Hindlimb muscle (tissue), 1 donor: ENCODE results near the gene COL4A3. TPM values are rescaled to one million over a fixed set of nuclear protein-coding genes. Genes with fewer than 3 reads are reported as not detected.

Experiments
- DNase-seq: peaks from one replicate; pipeline ENCODE4 v3.0.0-alpha.2; 2013
- polyA plus RNA-seq: library from polyadenylated mRNA; unstranded; fragments of 120-200 nt; gene quantifications from one replicate; pipeline ENCODE4 v1.2.1, GENCODE V29; 2013; ENCODE audit not compliant: insufficient read length

Gene COL4A3
- polyA plus RNA-seq = 0.03 TPM

DNA sequence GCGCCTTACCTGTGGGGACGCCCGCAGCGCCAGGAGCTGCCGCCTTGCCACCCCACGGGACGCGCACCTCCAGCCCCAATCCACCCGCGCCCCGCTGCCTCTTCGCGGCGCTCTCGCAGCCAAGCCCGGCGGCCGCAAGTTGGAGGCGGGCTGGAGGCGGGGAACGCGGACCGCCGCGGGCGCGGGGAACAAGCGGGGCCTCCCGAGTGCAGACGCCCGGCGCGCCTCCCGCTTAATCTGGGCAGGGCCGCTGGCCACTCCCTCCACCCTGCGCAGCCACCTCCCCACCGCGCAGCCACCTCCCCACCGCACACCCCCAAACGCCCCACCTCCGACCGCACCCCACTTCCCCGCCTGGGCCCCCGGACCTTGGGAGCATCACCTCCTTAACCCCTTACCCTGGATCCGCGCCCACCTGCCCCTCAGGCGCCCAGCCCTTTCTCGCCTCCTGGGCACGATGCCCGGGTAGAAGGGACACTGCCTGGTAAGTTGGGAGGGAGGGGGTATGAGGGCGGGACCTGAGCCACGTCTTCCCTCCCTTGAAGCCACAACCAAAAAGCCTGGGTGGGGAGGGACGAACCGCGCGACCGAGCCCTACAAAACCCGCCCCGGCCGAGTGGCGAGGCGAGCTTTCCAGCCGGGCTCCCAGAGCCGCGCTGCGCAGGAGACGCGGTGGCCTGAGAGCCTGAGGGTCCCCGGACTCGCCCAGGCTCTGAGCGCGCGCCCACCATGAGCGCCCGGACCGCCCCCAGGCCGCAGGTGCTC, at the start of gene COL4A3, which contains the start of gene COL4A4:
COL4A3 (plus strand) TSS at position 627 of the 765 bp plus-strand sequence; CDS start at position 730, 103 bp downstream.
COL4A4 (minus strand) TSS at position 208 of the 765 bp plus-strand sequence. CDS start 16,722 bp downstream, outside the sequence.
- DNase-seq = no peak

DNA sequence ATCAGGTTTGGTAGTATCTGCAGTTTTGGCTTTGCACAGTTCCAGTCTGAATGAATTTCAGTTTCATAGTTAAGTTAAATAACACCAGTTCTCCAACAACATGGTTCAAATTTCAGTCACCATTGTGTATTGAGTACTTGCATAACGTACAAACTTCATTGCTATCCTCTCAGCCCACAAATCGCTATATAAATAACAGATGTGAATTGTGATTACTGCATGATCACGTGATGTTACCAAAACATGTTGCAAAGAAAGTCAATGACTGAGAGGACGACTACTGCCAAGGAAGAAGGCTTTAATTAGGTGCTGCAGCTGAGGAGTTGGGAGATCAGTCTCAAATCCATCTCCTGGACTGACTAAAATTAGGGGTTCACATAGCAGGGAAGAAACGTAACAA, 48.7 kb upstream of the COL4A3 start:
- DNase-seq = no peak

DNA sequence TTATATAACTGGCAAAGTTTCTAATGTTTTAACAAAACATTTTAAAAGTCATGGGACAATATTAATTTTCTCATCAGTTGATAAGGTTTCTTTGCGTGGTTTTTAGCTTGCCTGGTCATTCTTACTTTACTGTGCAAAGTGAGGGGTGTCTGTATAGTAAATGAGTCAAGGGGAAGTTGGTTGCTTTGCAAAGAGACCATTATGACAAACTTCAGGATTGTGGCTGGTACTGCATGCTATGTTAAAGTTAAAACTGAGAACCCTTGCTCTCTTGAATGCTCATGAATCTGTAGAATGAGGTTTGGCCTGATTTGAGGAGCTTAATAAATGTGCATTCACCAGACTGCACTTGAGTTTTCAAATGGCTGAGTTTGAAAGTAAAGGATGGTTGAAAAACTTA, 47.4 kb upstream of the COL4A3 start:
- no peak for DNase-seq

DNA sequence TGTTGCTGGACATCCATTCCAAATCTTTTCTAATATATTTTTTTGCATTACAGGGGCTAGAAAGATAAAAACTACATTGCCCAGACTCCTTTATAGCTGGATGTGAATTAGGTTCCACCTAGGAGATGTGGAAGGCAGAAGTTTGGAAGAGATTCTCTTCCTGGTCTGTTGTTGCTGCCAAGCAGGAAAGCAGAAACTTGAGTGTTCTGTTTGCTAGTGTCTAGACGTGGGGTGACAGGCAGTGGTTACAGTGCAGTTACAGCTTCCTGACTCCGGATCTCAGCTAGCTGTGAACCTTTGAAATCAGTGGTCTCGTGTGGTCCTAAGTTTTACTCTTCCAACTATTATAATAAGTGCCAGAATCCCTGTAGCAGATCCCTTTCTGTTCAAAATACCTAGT, 46.6 kb upstream of the COL4A3 start:
- DNase-seq = no peak

DNA sequence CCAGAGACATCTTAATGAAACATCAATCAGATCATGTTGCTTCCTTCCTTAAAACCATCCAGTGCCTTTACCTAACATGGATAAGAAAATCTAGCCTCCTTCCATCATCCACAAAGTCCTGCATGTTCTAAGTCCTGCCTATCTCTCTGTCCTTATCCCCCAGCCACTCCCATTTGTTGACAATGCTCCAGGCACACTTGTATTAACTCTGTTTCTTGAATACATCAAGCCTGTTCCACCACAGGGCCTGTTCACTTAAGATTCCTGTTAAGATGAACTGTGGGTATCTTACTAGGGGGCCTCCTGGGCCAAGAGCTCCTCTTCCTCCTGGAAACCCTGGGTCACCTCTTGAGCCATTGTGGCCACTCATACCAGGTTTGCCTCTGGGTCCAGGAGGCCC, 46.1 kb upstream of the COL4A3 start:
- no peak for DNase-seq

DNA sequence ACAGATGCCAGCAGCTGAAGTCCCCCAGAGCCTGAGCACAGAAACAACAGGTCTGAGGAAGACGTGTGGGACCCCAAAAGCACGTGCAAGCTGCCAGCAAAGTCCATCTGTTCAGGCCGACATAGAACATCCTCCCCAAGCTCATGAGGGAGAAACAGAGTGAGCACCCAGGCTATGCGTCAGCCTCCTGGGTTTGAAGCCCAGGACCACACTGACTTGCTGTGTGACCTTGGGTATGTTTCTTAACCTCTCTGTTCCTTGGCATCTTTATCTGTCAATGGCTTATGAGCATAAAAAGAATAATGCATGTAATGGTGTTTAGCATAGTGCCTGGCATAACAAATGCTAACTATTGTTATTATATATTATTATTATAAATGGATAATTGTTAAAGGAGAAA, 40.7 kb upstream of the COL4A3 start:
- no peak for DNase-seq

DNA sequence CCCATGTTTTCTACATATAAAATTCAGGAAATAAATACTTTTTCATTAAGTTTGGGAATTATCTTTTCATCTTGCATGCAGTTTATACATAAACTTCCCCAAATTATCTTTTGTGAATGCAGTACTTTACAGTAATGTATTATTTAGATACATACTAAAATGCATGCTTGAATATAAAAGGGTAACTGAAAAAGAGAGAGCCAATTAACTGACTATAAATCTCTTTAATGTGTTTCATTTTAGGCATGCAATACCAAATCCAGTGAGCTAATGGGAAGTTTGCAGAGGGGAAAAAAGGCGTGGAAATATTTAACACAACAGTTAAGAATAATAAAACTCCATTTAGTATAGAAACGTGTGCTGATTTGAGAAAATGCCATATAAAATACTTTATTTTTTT, 39.6 kb upstream of the COL4A3 start:
- no peak for DNase-seq

DNA sequence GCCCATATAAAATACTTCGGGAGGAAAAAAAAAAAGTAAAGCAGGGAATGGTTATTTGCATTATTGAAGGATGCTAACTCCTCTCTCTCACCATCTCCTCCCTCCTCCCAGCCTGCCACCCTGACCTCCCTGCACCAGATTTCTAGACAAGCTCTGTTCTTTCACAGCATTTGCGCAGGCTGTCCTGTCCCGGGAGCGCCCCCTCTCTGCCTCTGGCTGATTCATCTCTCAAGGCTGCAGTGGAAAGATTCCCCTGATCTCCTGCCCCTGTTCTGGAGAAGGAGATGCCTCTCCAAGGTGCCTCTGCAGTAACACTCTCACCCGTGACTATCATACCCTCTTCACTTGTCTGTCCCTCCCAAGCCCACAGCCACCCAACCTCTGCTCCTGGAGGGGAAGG, 38.9 kb upstream of the COL4A3 start:
- DNase-seq = no peak

DNA sequence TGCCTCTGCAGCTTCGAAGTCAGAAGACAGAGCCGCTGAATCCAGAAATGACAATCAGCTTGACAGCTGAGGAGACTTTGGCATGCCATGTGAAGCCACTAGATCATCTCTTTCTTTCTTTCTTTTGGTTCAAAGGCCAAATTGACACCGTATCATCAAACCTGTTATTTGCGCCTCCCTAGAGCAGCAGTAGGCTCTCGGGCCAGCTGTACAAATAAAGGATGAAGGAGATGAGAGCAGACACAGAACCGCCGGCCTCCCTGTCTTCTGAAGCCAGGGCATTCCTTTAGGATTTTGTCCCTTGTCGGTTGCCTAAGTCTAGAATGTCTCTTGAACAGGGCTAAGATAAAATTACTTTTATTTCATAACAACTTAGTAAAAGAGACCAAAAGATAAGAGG, 37.2 kb upstream of the COL4A3 start:
- no peak for DNase-seq

DNA sequence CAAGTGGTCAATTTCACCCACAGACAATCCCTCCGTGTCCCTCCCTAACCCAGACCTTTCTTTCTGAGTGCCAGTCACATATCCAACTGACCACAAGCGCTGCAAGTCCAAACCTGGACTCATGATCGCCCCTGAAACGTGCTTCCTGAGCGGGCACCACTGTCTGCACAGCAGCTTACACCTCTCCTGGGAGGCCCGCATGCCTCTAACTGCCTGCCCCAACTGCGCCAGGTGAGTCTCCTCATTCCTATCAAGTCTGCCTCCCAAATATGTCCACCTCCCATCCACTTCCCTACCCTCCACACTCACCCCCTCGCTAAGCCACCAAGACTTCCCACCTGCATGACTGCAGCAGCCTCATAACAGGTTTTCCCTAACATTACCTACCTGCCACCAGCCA, 33.8 kb upstream of the COL4A3 start:
- no peak for DNase-seq

DNA sequence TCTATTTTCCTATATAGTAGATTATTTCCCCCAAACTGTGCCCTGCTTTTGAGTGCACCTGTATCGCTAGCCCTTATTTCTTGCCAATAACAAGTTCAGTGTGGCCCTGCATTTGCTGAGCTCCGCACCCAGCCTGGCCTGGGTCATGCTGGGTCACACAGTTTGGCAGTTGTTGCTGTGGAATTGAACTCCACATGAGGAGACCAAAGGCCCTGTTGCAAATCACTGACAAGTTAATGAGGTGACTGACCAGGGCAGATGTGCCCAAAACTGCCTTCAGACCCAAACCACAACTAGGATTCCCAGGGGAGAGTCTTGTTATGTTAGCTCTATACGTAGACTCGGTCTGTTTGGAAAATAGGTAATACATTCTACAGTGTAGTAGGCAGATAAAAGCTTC, 31.4 kb upstream of the COL4A3 start:
- DNase-seq = no peak

DNA sequence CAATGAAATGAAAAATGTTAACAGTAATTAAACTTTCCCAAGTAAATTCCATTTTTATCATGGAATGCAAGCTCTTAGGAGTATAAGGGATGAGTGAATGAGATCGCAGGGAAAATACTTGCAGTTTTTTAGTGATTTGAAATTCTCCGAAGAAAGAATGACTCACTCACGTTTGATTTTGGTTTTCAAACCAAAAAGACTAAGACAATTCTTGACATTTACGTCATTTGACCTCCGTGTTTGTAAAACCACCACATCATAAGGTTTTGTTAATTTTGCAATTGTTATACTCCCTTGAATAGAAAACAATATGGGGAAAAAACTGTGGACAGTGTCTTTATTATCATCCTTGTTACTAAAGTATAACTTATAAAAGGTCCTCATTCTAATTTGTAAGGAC, 29.8 kb upstream of the COL4A3 start:
- no peak for DNase-seq

DNA sequence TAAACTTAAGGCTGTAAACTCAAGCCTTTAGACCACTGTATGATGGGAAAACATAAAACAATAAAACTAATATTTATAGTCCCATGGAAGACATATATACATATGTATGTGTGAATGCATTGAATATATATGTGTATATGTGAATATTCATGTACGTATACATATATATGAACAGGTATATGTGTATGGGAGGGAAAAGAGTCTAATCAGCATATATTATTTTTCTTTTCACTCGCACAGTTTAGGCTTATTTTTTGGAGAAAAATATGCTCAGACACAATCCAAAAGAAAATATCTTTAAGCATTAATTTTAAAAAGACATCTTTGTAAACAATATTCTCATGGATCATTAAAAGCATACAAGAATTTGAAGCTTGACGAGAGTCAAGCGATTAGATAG, 23.1 kb upstream of the COL4A3 start:
- no peak for DNase-seq

DNA sequence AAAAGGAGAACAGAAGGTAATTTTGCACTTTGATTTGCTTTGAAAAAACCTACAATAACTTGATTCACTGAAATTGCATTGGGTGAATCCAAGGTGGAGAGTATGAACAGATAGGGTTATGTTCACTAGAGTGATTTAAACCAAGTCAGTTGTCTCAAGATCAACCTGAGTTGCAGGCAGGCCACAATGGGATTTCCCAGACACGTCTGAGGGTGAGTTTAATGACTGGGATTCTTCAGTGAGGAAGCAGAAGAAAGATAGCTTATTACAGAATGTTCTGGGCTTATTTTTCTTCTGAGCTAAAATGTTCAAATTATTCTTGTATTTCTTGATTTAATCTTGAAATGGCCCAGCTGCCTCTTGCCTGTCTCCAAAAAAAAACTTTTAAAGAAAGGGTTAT, 20.5 kb upstream of the COL4A3 start:
- no peak for DNase-seq

DNA sequence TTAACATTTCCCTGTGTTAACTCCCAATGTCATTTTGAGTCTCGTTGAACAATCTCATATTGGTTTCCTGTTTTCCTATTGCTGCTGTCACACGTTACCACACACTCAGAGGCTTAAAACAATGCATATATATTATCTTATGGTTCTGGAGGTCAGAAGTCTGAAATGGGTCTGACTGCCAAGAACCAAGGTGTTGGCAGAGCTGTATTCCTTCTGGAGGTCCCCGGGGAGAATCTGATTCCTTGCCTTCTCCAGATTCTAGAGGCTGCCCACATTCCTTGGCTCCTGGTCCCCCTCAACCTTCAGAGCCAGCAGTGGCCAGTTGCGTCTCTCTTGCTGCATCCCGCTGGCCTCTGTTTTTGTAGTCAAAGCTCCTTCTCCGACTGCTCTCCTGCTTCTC, 18.0 kb upstream of the COL4A3 start:
- no peak for DNase-seq

DNA sequence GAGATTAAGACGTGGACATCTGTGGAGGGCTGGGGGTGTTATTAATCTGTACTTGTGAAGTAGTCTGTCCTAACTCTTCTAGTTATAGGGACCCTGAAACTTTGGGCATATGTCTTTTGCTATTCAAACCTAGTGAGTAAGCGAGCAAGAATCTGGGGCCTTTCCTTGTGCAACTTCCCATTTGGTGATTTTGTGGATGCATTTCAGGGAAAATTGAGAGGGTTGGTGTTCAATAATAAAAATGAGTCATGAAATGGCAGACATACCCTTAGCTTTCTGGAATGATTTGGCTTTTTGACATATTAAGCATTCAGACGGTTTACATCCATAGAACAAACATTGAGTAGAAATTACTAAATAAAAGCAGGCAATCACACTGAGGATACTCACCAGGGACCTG, 17.4 kb upstream of the COL4A3 start:
- no peak for DNase-seq

DNA sequence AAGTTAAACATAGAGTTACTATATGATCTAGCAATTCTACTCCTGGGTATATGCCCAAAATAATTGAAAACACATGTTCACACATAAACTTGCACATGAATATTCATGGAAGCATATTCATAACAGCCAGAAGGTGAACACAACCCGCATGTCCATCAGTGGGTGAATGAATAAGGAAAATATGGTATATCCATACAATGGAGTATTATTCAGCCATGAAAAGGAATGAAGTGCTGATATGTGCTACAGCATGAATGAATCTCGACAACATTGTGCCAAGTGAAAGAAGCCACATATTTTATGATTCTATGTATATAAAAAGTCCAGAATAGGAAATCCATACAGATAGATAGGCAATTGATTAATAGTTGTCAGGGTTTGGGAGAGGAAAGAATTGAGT, 16.3 kb upstream of the COL4A3 start:
- DNase-seq = no peak

DNA sequence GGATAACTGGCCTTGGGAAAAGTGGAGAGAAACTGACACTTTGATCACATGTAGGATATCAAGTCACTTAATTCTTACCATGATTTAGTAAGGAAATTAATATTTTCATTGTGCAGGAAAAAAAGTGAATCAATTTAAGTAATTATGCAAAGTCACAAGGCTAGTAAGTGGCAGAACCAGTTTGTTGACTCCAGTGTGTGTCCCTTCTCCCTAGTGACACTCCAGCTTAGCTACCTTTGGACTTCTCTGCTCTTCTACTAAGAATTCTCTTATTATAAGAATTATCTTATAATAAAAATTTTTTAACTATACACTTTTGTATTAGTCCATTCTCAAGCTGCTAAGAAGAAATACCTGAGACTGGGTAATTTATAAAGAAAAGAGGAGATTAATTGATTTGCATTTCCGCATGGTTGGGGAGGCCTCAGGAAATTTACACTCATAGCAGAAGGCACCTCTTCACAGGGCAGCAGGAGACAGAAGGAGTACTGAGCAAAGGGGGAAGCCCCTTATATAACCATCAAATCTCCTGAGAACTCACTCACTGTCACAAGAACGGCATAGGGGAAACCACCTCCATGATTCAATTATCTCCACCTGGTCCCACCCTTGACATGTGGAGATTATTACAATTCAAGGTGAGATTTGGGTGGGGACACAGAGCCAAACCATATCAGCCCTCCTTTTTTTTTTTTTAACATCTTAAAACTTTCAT, 14.0 kb upstream of the COL4A3 start:
- no peak for DNase-seq

DNA sequence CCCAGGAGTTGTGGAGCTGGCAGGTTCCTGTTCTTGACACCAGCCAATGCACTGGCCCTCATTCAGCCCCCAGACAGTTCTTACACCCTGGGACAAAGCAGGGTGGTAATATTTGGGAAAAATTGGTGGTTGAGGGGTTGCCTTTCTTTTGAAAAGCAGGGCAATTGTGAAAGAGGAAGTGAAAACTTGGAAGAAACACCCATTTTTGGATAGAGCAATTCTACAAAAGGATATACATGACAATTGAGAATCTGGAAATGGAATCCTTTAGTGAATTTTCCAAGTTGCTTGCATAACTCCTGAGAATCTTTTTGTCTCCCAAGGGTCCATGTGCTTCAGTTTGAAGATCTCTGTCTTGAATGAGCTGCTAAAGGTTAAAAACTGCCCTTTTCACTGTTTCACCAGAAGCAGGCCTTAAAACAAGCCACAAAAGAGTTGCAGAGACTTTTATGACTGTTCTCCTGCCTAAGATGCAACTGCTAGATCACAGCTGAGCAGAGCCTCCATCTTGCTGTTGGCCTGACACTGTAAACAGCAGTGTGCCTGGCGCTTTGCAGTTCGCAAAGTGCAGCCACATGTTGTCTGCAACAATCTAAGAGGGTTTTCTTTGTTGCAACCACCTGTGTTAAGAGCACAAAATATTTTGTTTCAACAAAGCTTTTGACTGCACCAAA, 12.2 kb upstream of the COL4A3 start:
- DNase-seq = no peak

DNA sequence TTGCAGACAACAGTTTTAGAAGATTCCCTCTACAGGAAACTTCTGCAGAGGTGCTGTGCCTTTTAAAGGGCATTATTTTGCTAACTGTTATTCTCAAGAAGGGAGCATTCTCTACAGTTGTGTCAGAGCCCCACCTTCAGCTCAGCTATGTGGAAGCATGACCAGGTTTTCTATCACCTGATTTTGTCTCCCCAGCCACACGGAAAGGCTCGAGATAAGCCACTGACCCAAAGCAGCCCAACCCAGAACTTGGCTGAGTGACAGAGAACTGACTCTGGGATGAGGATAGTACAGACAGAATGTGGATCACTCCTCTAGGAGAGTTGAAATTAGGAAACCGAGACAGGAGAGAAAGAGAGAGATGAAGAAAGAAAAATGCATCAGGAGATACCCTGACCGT, 11.1 kb upstream of the COL4A3 start:
- no peak for DNase-seq

DNA sequence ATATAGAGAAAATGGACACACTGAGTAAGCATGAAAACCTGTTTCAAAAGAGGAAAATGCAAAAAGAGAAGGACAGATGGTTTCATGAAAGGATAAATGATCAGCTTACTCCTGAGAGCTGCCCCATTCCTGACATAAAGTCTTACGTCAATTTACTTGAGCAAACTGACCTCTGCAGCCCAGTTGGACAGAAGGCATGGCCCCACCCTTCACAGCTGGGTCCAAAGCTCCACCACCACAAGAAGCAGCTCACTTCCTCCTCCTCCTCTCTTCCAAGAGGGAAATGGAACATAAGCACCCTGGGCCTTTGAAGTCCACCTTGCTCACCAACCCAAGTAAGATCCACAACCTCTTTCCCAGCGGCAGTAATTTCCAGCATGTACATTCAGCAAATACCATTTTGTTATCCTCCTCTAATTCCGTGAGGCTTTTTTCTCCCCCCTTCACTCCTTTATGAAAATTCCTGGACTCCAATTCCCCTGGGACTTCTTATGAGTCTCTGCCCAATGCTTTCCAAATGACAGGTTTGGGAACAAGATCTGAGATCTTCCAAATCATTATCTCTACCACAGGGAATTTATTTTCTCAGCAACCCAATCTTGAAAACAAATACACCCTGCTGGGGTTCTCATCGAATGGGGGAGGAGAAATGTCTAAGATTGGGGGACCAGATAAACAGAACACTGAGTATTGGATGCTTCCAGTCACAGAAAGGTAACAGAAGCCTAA, 10.5 kb upstream of the COL4A3 start:
- no peak for DNase-seq

DNA sequence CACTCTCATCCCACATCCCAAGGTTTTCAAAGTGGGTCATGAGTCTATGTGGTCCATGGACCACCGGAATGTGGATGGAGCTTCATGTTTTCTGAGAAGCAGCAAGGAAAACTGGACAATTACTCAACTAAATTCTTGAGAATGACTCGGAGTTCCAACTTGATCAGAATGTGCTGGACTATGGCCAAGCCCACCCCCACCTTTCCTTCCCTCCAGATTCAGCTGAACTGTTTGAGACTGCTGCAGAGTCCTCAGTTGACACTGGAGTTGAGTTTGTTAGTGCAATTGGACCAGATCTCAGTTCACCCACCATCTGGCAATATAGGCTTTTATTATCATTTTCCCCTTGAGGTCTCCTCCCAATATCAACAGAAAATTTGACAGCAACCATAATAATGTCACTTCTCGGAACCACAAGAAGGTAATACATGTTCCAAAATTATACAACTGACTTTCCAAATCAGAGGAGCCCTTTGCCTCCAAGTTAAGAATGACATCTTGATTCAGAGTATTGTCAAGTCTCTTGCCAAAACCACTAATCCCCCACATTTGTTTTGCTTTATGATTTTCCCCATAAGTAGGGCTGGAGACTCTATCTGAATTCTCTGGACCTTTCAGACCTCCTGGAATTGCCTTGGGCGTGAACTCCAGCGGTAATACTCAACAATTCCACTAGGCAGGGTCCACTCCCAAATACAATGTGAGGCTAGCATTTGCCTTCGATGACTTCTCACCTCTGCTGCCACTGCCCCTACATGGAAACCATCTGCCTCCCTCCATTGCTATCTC, 9.2 kb upstream of the COL4A3 start:
- DNase-seq = no peak
